Esophagus squamous epithelium (tissue), 5 donors: ENCODE data around the gene FITM1. TPM values are rescaled to one million over a fixed set of nuclear protein-coding genes. Genes with fewer than 3 reads are reported as not detected.

Experiments
- DNase-seq: peaks from one replicate; lab custom pipeline; 2025; lab: John Stamatoyannopoulos, UW
- H3K27ac ChIP-seq, 4 donors: fragments of 200-600 bp; sonication (generic); one replicate each; pipeline ENCODE4 v1.5.1; 2016 to 2019; ENCODE audit warnings: mild to moderate bottlenecking in 1 of 4
- H3K27me3 ChIP-seq, 4 donors: fragments of 200-600 bp; sonication (generic); 1 replicate in 3 of 4; 2 replicates in 1 of 4; pipeline versions ENCODE4 v1.5.1 to v1.6.0; 2017 to 2021; ENCODE audit warnings: antibody characterized with exemption in 1 of 4
- H3K36me3 ChIP-seq, 3 donors: fragments of 200-600 bp; sonication (generic); one replicate each; pipeline ENCODE4 v1.5.1; 2016 to 2019
- H3K4me1 ChIP-seq, 3 donors: fragments of 200-600 bp; sonication (generic); one replicate each; pipeline ENCODE4 v1.5.1; 2017 to 2019
- H3K4me3 ChIP-seq, 4 donors: fragments of 200-600 bp; sonication (generic); 1 replicate in 3 of 4; 2 replicates in 1 of 4; pipeline ENCODE4 v1.5.1; 2016 to 2019; ENCODE audit warnings: mild to moderate bottlenecking in 2 of 4, moderate library complexity in 1 of 4
- H3K9me3 ChIP-seq, 3 donors: fragments of 200-600 bp; sonication (generic); one replicate each; pipeline ENCODE4 v1.5.1; 2016 to 2019
- POLR2A ChIP-seq, 4 donors: fragments of 450-650 bp; IDR thresholded peaks; one replicate each; pipeline ENCODE4 v1.6.1; 2017; ENCODE audit warnings: antibody characterized with exemption in 4 of 4, mild to moderate bottlenecking in 4 of 4, moderate library complexity in 3 of 4
- WGBS, 2 donors: methylation state at CpG; one replicate each; pipeline ENCODE4 v1.1.5; 2018; 5-methylcytosine and 5-hydroxymethylcytosine counted together
- intact Hi-C: fragments of 100-400 bp; cut with DNase I; formaldehyde crosslinking; loops from one replicate; pipeline ENCODE4 v1.15.0; 2022
- total RNA-seq, 4 donors: library from RNA; depleted of rRNA; stranded (reverse); fragments of >200 nt; gene quantifications; one replicate each; pipeline ENCODE4 v1.1.0, GENCODE V29; 2016
- TF ChIP-seq, protein P1 (sequence below), 6 experiments: fragments of 450-650 bp in 4 of 6; fragments of 200-600 bp in 2 of 6; sonication (generic) in 2 of 6; IDR thresholded peaks; one replicate each; pipeline ENCODE4 v1.5.1; 2016 to 2019; ENCODE audit warnings: antibody characterized with exemption in 6 of 6, mild to moderate bottlenecking in 4 of 6, moderate library complexity in 4 of 6
- donor health status: DM: yes; HTN: yes; CAD: no.

Gene FITM1, protein sequence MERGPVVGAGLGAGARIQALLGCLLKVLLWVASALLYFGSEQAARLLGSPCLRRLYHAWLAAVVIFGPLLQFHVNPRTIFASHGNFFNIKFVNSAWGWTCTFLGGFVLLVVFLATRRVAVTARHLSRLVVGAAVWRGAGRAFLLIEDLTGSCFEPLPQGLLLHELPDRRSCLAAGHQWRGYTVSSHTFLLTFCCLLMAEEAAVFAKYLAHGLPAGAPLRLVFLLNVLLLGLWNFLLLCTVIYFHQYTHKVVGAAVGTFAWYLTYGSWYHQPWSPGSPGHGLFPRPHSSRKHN
- 1 to 10 TPM in 1 of 4 donors, under 1 TPM in 2, not detected in 1; 0.42 to 3.7 (median 0.95) TPM for total RNA-seq

DNA sequence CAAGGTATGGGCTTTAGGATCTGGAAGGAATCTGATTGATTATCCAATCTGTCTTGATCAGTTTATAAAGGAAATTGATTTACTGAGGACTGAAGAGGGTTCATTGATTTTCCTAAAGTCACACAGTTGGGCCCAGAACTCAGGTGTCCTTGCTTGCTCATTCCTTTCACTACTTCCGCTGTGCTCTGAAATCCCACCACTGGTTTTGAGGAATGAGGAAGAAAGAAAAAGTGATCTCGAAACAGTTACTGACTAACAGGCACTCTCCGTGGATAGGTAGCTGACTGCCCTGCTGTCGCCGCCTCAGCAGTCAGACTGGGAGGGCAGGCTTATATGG, at the start of gene FITM1:
Gene FITM1 (plus strand): TSS at position 280 of the 337 bp plus-strand sequence. CDS start 905 bp downstream, outside the sequence.
- 84 to 91% methylated on average over 5 of the region's 5 CpGs for WGBS, 2 donors
- intact Hi-C loops = no loop called here

DNA sequence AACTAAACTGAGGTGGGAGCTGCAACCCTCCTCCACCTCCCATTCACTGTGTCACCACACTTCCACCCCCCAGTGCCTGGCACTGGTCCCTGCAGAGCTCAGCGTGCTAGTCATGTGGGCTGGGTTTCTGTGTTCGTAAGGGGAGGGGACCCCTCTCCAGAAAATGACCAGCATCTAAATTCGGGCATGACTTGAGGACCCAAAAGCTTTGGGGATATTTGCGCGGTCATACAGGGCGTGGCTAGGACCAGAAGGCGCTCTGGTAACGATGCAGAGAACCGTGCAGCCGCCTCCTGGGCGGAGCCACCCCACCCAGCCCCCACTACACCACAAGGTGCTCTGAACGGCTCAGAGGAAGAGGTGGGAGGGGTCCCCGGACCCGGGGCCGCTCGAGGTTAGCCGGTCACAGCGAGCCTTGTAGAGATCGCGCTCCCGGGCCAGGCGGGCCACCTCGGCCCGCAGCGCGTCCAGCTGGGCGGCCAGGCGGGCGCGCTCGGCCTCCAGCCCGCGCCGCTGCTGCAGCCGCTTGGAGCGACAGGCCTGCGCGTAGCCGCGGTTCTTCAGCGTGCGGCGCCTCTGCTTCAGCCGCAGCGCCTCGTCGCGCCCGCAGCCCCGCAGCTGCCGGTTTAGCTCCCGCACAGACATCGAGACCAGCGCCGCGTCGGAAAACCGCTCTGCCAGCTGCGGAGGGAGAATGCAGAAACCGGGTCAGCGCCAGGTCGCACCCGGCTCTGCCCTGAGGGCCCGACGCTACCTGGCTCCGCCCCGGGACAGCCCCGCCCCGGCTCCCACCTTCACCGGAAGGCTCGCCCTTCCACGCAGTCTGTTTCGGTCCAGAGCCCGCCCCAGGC, 49.3 kb upstream of the FITM1 start:
- Histone ChIP-seq H3K9me3 (no peaks in the 10 kb centered on the region), H3K27me3 (no peaks in the 10 kb centered on the region), H3K4me3 (peak overlapping the region; percentile 48 to 87 (median 54)), H3K27ac (peak overlapping the region; percentile 32 to 85 (median 74)), H3K36me3 (no peaks in the 10 kb centered on the region), H3K4me1 (peaks cover 0 to 21% (median 10%) of the 10 kb centered on the region in 3 donors)
- intact Hi-C loops = no loop called here
- peak; percentile 11 for DNase-seq
- 0% methylated on average over 3 to 5 of the region's 74 CpGs for WGBS, 2 donors
- TF ChIP-seq, protein P1, sequence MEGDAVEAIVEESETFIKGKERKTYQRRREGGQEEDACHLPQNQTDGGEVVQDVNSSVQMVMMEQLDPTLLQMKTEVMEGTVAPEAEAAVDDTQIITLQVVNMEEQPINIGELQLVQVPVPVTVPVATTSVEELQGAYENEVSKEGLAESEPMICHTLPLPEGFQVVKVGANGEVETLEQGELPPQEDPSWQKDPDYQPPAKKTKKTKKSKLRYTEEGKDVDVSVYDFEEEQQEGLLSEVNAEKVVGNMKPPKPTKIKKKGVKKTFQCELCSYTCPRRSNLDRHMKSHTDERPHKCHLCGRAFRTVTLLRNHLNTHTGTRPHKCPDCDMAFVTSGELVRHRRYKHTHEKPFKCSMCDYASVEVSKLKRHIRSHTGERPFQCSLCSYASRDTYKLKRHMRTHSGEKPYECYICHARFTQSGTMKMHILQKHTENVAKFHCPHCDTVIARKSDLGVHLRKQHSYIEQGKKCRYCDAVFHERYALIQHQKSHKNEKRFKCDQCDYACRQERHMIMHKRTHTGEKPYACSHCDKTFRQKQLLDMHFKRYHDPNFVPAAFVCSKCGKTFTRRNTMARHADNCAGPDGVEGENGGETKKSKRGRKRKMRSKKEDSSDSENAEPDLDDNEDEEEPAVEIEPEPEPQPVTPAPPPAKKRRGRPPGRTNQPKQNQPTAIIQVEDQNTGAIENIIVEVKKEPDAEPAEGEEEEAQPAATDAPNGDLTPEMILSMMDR (IDR thresholded peaks at IDR 0.05) = no peak
- TF ChIP-seq POLR2A (IDR thresholded peaks at IDR 0.05) = peak in 1 of 4 donors; percentile 20

More for the DNA sequence above, at the start of gene FITM1:
- Histone ChIP-seq H3K36me3 (no peaks in the 10 kb centered on the region), H3K4me1 (peaks cover 3 to 22% (median 3%) of the 10 kb centered on the region in 3 donors), H3K27ac (peak within 1 kb of the TSS in 2 of 4 donors; percentile 59 to 81), H3K9me3 (no peaks in the 10 kb centered on the region), H3K27me3 (no peaks in the 10 kb centered on the region), H3K4me3 (no peak within 1 kb of the TSS)
- DNase-seq = no peak
- TF ChIP-seq, protein P1 (IDR thresholded peaks at IDR 0.05) = no peak
- no peak for TF ChIP-seq POLR2A (IDR thresholded peaks at IDR 0.05)

DNA sequence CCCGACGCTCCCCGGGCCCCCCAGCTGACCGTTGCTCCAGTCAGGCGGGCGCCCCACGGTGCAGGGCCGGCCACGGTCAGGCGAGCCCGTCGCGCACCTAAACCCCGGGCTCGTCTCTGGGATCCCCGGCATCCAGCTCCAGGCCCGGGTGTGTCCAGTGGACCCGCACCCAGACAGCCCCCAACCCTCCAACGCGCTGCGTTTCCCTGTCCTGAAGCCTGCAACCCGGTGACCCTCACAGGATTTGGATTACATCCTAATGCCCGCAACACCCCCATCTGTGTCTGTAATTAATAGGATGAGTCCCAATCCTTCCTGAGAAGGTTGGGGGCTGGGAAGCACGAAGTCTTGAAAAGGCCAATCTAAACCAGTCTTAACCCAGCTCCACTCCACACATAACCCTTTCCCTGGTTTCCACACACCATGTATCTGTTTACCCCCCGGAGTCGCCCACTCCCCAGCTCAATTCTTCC, 48.7 kb upstream of the FITM1 start:
- peak overlapping the region; percentile 48 to 87 (median 54) for H3K4me3 ChIP-seq
- peaks cover 0 to 21% (median 10%) of the 10 kb centered on the region in 3 donors for H3K4me1 ChIP-seq
- intact Hi-C loops = no loop called here
- DNase-seq = no peak
- H3K27me3 ChIP-seq = no peaks in the 10 kb centered on the region
- H3K27ac ChIP-seq = peak overlapping the region; percentile 32 to 85 (median 74)
- 24 to 66% methylated on average over 4 to 13 of the region's 26 CpGs for WGBS, 2 donors
- no peaks in the 10 kb centered on the region for H3K36me3 ChIP-seq
- TF ChIP-seq, protein P1 (IDR thresholded peaks at IDR 0.05) = no peak
- no peak for TF ChIP-seq POLR2A (IDR thresholded peaks at IDR 0.05)
- no peaks in the 10 kb centered on the region for H3K9me3 ChIP-seq

DNA sequence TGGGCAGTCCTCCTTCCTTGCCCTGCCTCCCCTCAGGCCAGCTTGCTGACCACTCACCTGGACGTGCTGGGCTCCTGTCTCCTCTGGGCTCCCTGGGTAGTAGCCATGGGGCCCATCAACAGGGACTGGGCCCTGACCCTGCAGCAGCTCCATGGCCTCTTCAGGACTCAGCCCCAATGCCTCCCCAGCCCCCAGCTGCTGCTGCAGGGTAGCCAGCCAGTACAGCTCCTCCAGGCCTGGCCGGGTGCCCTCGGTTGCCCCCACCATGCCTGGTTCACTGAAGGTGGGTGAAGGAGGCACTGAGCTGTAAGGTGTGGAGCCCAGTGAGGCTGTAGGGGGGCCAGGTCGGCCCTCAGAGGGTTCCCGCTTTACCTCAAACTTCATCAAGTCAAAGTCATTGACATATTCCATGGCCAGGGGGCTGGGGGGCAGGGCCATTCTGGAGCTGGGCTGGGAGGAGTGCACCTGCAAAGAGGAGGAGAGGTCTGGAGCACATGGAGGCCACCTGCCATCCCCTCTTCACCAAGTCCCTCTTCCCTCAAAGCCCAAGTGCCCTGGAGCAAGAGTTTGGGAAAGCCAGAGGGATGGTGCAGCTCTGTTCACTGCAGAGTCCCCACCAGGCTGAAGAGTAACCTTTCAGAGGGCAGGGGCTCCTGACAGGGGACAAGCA, 47.9 kb upstream of the FITM1 start:
- TF ChIP-seq, protein P1 (IDR thresholded peaks at IDR 0.05) = no peak
- TF ChIP-seq POLR2A (IDR thresholded peaks at IDR 0.05) = no peak
- intact Hi-C loops = no loop called here
- Histone ChIP-seq H3K27me3 (no peaks in the 10 kb centered on the region), H3K4me1 (peaks cover 0 to 21% (median 10%) of the 10 kb centered on the region in 3 donors), H3K9me3 (no peaks in the 10 kb centered on the region), H3K36me3 (no peaks in the 10 kb centered on the region), H3K27ac (no peak overlapping the region), H3K4me3 (no peak overlapping the region)
- 78 to 89% methylated on average over 1 of the region's 5 CpGs for WGBS, 2 donors
- no peak for DNase-seq
